Astrocyte (in vitro differentiated cells and primary cell): ENCODE measurements around the gene TNFRSF1A. TPM values are rescaled to one million over a fixed set of nuclear protein-coding genes. Genes with fewer than 3 reads are reported as not detected.

ENCODE experiments used
- DNase-seq: peaks from one replicate; pipeline ENCODE4 v3.0.0-alpha.2; 2010; ENCODE audit warnings: low read depth
- FAIRE-seq: peaks from 2 replicates; lab custom pipeline; 2011; peaks lifted over from hg19 to GRCh38; lab: Jason Lieb, UNC
- H2AFZ ChIP-seq: 2 replicates; pipeline ENCODE4 v1.6.0; 2012; ENCODE audit warnings: low read depth, low read length, inconsistent platforms
- H3K27ac ChIP-seq: 2 replicates; pipeline ENCODE4 v1.5.1; 2011; ENCODE audit warnings: low read depth, low read length, inconsistent platforms
- H3K27me3 ChIP-seq: 2 replicates; pipeline ENCODE4 v1.6.0; 2011; ENCODE audit warnings: low read length, inconsistent platforms; ENCODE audit not compliant: insufficient read depth
- H3K36me3 ChIP-seq: 2 replicates; pipeline ENCODE4 v1.5.1; 2011; ENCODE audit warnings: low read length, inconsistent platforms; ENCODE audit not compliant: insufficient read depth
- H3K4me1 ChIP-seq: 2 replicates; pipeline ENCODE4 v1.5.1; 2011; ENCODE audit warnings: low read length, inconsistent platforms; ENCODE audit not compliant: insufficient read depth
- H3K4me2 ChIP-seq: 2 replicates; pipeline ENCODE4 v1.6.0; 2012; ENCODE audit warnings: low read length, inconsistent platforms
- H3K4me3 ChIP-seq: 2 replicates; pipeline ENCODE4 v1.5.1; 2011; ENCODE audit warnings: low read depth, mild to moderate bottlenecking, low read length, inconsistent platforms; ENCODE audit not compliant: insufficient read depth
- H3K79me2 ChIP-seq: 2 replicates; pipeline ENCODE4 v1.6.0; 2012; ENCODE audit warnings: mild to moderate bottlenecking, low read length, inconsistent platforms; ENCODE audit not compliant: insufficient read depth
- H3K9ac ChIP-seq: 2 replicates; pipeline ENCODE4 v1.6.0; 2012; ENCODE audit warnings: mild to moderate bottlenecking, low read length, inconsistent platforms
- H3K9me3 ChIP-seq: 2 replicates; pipeline ENCODE4 v1.5.1; 2012; ENCODE audit warnings: low read depth, mild to moderate bottlenecking, low read length, inconsistent platforms; ENCODE audit not compliant: insufficient read depth
- H4K20me1 ChIP-seq: 2 replicates; pipeline ENCODE4 v1.6.0; 2012; ENCODE audit warnings: low read length, inconsistent platforms; ENCODE audit not compliant: insufficient read depth
- H3K27ac Mint-ChIP-seq: one replicate; pipeline ENCODE4 v1.8.0; 2021; ENCODE audit warnings: mild to moderate bottlenecking, mixed read lengths; ENCODE audit not compliant: unreplicated experiment
- H3K27me3 Mint-ChIP-seq: one replicate; pipeline ENCODE4 v1.8.0; 2021; ENCODE audit warnings: low read depth, mixed read lengths; ENCODE audit not compliant: unreplicated experiment
- H3K36me3 Mint-ChIP-seq: one replicate; pipeline ENCODE4 v1.8.0; 2021; ENCODE audit warnings: low read depth, mixed read lengths; ENCODE audit not compliant: unreplicated experiment
- H3K4me1 Mint-ChIP-seq: one replicate; pipeline ENCODE4 v1.8.0; 2021; ENCODE audit warnings: low read depth, mixed read lengths; ENCODE audit not compliant: unreplicated experiment
- H3K4me3 Mint-ChIP-seq: one replicate; pipeline ENCODE4 v1.8.0; 2021; ENCODE audit warnings: mild to moderate bottlenecking, moderate library complexity, mixed read lengths; ENCODE audit not compliant: unreplicated experiment
- H3K9me3 Mint-ChIP-seq: one replicate; pipeline ENCODE4 v1.8.0; 2021; ENCODE audit warnings: mild to moderate bottlenecking, mixed read lengths; ENCODE audit not compliant: unreplicated experiment
- CTCF ChIP-seq: IDR thresholded peaks from 2 replicates; pipeline ENCODE4 v1.5.1; 2011; ENCODE audit warnings: low read depth, mild to moderate bottlenecking, inconsistent platforms, low read length, moderate library complexity; ENCODE audit not compliant: insufficient read depth
- EZH2 ChIP-seq: IDR thresholded peaks from 2 replicates; pipeline ENCODE4 v1.6.1; 2012; ENCODE audit warnings: mild to moderate bottlenecking, low read length, inconsistent platforms; ENCODE audit not compliant: insufficient read depth
- total RNA-seq: library from RNA; stranded (reverse); gene quantifications from 2 replicates; pipeline ENCODE4 v1.2.1, GENCODE V29; 2021

Gene TNFRSF1A
- total RNA-seq, 1 donor from 2014 or later: 118 TPM

GRCh38 chr12:6280053-6280469 is 61.8 kb downstream of the TNFRSF1A start:
- Histone ChIP-seq H3K9me3 (no peaks in the 10 kb centered on the region), H3K27me3 (no peaks in the 10 kb centered on the region), H2AFZ (no peak overlapping the region), H3K4me3 (no peak overlapping the region), H3K79me2 (no peaks in the 10 kb centered on the region), H3K36me3 (no peaks in the 10 kb centered on the region), H3K4me2 (peak overlapping the region; percentile 77), H3K9ac (peak overlapping the region; percentile 61), H4K20me1 (no peaks in the 10 kb centered on the region), H3K4me1 (peaks cover 34% of the 10 kb centered on the region), H3K27ac (peak overlapping the region; percentile 87)
- FAIRE-seq: peak; percentile 95
- H3K9me3 Mint-ChIP-seq: no peaks in the 10 kb centered on the region
- H3K36me3 Mint-ChIP-seq: no peaks in the 10 kb centered on the region
- H3K4me1 Mint-ChIP-seq: peaks cover 22% of the 10 kb centered on the region
- peak; percentile 90 for DNase-seq
- H3K27ac Mint-ChIP-seq: peak overlapping the region; percentile 80
- TF ChIP-seq EZH2 (no peak), CTCF (no peak)
- peaks cover 8% of the 10 kb centered on the region for H3K27me3 Mint-ChIP-seq
- H3K4me3 Mint-ChIP-seq: no peak overlapping the region

GRCh38 chr12:6279631-6280030 is 62.2 kb downstream of the TNFRSF1A start:
- no peak overlapping the region for H3K4me3 ChIP-seq
- no peak for TF ChIP-seq CTCF
- no peak for TF ChIP-seq EZH2
- H3K27ac ChIP-seq: peak overlapping the region; percentile 87
- Mint-ChIP-seq H3K36me3 (no peaks in the 10 kb centered on the region), H3K27me3 (peaks cover 11% of the 10 kb centered on the region), H3K4me3 (no peak overlapping the region), H3K27ac (peak overlapping the region; percentile 80), H3K4me1 (peaks cover 22% of the 10 kb centered on the region), H3K9me3 (no peaks in the 10 kb centered on the region)
- no peak for FAIRE-seq
- no peaks in the 10 kb centered on the region for H3K9me3 ChIP-seq
- no peaks in the 10 kb centered on the region for H3K27me3 ChIP-seq
- no peak for DNase-seq
- H3K4me1 ChIP-seq: peaks cover 34% of the 10 kb centered on the region
- peak overlapping the region; percentile 77 for H3K4me2 ChIP-seq
- H3K9ac ChIP-seq: peak overlapping the region; percentile 45
- H2AFZ ChIP-seq: no peak overlapping the region
- no peaks in the 10 kb centered on the region for H4K20me1 ChIP-seq
- H3K79me2 ChIP-seq: no peaks in the 10 kb centered on the region
- no peaks in the 10 kb centered on the region for H3K36me3 ChIP-seq

GRCh38 chr12:6279256-6279628 is 62.6 kb downstream of the TNFRSF1A start:
- no peaks in the 10 kb centered on the region for H4K20me1 ChIP-seq
- H3K4me3 Mint-ChIP-seq: peak overlapping the region; percentile 27
- H3K27me3 ChIP-seq: no peaks in the 10 kb centered on the region
- H3K27ac ChIP-seq: peak overlapping the region; percentile 87
- no peaks in the 10 kb centered on the region for H3K36me3 Mint-ChIP-seq
- peak overlapping the region; percentile 80 for H3K27ac Mint-ChIP-seq
- peak overlapping the region; percentile 77 for H3K4me2 ChIP-seq
- no peaks in the 10 kb centered on the region for H3K9me3 ChIP-seq
- TF ChIP-seq EZH2 (no peak), CTCF (no peak)
- H3K4me3 ChIP-seq: no peak overlapping the region
- DNase-seq (no peak), FAIRE-seq (no peak)
- H2AFZ ChIP-seq: no peak overlapping the region
- H3K9me3 Mint-ChIP-seq: no peaks in the 10 kb centered on the region
- H3K4me1 ChIP-seq: peaks cover 34% of the 10 kb centered on the region
- H3K4me1 Mint-ChIP-seq: peaks cover 22% of the 10 kb centered on the region
- H3K27me3 Mint-ChIP-seq: peaks cover 11% of the 10 kb centered on the region
- H3K36me3 ChIP-seq: no peaks in the 10 kb centered on the region
- H3K79me2 ChIP-seq: no peaks in the 10 kb centered on the region
- peak overlapping the region; percentile 45 for H3K9ac ChIP-seq
